Measurements from ENCODE around the gene ZNF14.
A peak's percentile ranks its signal among the peaks of the same experiment; 100 is the strongest.
"Not testable (repeated sequence)": the region's sequence is repeated elsewhere in the genome, so short reads cannot be mapped to it uniquely, and the experiment has no call there.

The ZNF14 gene

DNA sequence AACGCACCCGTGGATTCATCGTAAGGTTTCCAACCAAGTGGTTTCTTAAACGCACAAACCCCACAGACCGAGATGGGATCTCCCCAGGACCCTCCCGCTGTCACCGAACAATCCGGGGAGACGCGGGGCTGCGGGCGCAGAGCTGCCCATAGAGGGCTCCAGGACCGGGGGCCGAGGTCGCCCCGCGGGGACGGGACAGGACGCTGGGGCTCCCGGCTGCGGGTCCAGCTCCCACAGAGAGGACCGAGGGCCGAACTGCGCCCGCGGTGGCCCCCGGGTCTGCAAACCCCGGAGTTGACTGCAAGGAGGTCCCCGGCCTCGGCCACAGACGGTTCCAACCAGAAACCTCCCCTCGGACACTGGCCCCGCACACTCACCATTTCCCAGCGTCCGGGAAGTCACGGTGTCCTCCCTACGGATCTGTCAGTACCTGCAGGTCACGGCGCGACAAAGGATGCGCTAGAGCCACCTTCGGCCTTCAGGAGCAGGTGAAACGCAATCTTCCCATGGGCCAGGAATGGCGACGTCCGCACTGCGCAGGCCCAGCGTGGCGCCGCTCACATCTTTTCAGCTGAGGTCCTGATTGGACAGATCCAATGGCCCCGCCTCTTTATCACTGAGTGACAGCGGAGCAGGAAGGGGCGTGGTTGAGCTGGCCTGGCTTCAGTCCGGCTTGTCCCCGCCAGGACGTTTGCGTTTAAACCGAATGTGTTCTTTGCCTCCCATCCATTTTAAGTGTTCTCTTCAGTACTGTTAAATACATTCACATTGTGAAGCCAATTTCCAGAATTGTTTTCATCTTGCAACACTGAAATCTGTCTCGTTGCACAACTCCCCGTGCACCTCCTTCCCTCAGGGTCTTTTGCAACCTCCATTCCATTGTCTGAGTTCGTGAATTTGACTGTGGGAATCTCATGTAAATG lies at the start of gene ZNF14:
Gene ZNF14 (minus strand): TSS at position 534 of the 923 bp plus-strand sequence. CDS start 154 bp downstream, at position 380.
- DNase-seq: peak; percentile 94

DNA sequence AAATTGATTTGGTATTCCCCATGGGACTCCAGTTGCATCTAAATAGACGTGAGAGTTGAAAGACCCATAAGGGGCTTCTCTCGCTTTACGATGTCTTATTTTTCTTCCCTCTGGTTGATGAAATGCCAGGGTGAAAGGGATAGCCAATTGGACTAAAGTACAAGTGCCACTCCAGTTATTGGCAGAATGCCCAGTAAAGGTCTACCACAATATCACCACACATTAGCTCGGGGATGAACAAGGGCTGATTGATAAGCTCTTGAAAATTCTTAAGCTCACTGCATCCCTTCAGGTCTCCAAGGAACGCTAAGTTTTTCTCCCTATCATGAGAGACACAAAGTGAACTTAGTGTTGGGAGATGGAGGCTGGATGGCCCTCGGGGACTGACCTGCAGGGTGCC lies 48.9 kb upstream of the ZNF14 start:
- not testable (repeated sequence) for DNase-seq

DNA sequence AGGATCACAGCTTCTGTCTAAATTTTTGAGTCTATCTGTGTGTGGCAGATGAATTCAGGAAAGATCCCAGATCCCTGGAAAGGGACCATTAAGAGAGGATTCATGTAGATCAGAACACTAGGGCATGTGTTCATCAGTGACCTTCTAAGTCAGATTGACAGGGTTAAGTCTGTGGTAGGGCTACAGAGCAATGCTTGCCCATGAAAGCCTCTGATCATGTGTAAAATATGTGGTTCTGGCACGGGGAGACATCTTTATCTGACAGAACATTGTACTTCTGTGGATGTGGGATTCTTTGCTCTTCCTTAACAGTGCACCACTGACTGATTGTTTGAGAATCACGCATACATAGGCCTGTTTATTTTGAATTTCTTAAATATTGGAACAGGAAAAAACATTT lies 45.8 kb upstream of the ZNF14 start:
- DNase-seq: no peak

DNA sequence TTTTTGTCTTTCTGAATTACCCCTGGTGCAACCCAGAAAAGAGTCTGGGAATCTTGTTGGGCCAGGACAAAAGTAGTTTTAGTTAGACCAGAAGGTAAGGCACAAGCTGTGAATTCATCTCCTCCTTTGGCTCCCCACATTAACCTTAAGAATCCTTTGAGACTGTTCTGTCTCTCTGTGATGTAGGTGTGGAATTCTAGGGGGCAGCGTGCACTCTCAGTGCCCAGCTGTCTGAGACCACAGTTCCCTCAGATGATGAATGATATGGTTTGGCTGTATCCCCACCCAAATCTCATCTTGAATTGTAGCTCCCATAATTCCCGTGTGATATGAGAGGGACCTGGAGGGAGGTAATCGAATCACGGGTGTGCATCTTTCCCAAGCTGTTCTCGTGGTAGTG lies 44.8 kb upstream of the ZNF14 start:
- DNase-seq: no peak

DNA sequence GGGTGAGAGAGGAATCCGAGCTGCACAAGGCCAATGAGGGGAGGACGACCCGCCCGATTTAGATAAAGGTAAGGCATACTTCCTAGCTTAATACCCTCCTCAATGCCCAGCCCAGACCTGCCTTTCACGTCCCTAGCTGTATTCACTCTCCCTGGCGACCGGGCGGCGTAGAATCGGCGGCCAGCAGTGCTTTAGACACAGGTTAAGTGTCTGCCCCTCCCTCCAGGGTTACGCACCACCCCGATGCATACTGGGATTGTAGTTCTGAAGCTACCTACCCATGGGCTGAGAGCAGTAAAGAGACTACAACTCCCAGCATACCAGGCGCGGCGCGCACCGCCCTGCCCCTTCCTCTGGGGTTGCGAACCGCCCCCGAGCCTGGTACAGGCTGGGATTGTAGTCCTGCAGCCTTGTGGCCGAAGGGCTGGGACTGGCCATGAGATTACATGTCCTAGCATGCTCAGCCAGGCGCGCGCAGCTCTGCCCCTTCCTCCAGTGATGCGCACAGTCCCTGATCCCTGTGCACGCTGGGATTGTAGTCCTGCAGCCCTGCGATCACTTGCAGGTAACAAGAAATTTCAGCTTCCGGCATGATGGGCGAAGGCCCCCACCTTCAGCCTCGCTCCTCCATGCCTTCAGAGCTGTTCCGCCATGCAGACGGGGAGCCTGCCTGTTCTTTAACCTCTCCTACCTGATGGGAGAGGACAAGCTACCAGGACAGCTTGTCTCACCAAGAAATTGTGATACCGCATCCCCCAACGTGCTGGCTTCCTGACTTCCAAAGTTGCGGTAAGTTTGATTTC lies 43.5 kb upstream of the ZNF14 start:
- peak; percentile 92 for DNase-seq

DNA sequence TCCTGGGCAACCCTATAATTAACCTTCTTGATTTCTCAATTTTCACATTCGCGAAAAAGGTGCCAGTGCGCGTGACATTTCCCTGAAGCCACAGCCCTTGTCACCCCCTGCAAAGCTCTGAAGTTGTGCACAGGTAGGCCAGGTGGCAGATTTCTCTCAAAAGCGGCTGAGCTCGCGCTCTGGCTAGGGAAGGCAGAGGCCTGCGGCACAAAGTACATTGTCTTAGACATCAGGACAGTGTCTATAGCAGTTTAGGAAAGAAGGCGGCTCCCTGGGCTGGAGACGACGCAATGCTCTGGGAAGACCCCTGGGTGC lies 42.9 kb upstream of the ZNF14 start:
- DNase-seq: no peak

DNA sequence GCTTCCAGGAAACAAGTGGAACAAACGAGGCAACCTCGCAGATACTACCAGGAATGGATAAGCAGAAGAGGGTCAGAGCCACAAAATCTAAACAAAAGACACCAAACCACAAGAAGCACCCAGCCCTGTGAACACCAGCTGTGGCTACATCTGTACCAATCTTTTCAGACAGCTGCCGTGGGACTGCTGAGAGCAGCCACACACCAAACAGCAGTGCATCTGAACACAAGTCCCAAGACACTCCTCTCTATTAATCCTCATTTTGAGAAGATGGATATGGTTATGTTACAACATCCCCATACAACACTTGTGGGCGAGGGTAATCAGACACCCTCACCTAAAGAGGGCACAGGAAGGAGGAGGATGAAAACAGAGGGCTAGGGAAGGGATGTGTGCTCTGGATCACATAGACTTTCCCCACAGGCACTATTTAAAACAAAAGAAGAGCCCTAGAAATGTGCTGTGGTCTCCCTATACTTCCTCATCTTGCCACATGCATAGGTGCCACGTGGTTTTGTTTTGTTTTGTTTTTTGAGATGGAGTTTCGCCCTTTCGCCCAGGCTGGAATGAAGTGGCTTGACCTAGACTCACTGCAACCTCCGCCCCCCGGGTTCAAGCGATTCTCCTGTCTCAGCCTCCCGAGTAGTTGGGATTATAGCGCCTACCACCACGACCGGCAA lies 41.6 kb upstream of the ZNF14 start:
- DNase-seq: no peak

DNA sequence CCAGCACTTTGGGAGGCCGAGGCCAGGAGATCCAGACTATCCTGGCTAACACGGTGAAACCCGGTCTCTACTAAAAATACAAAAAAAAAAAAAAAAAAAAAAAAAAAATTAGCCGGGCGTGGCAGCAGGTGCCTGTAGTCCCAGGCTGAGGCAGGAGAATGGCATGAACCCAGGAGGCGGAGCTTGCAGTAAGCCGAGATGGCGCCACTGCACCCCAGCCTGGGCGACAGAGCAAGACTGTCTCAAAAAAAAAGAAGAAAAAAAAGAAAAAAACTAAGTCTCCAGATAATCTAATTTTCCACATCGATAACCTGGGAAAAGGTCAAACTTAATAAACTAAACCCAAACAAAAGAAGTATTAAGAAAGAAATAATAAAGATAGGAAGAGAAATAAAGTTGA lies 39.1 kb upstream of the ZNF14 start:
- DNase-seq: not testable (repeated sequence)

DNA sequence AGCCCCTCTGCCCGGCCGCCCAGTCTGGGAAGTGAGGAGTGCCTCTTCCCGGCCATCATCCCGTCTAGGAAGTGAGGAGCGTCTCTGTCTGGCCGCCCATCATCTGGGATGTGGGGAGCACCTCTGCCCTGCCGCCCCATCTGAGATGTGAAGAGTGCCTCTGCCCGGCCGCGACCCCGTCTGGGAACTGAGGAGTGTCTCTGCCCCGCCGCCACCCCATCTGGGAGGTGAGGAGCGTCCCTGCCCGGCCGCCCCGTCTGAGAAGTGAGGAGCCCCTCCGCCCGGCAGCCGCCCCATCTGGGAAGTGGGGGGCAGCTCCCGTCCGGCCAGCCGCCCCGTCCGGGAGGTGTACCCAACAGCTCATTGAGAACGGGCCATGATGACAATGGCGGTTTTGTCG lies 37.1 kb upstream of the ZNF14 start:
- DNase-seq: not testable (repeated sequence)

DNA sequence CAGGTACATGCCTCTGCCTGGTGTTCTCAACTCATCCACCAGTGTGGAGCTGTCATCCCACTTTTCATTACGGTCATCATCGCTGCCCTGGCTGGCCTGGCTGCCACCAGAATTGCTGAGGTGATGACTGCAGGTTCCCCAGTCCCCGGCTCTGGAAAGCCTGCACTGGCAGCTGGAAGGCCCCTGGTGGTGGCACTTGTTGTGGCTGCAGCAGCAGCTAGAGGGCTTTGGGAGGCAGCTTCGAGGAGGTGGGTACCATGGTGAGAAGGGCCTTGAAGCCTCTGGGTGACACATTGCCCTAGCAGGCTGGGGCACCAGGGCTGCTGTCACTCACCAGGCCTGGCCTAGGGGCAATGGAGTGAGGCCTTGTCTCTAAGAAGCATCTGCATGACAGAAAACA lies 25.3 kb upstream of the ZNF14 start:
- DNase-seq: no peak

DNA sequence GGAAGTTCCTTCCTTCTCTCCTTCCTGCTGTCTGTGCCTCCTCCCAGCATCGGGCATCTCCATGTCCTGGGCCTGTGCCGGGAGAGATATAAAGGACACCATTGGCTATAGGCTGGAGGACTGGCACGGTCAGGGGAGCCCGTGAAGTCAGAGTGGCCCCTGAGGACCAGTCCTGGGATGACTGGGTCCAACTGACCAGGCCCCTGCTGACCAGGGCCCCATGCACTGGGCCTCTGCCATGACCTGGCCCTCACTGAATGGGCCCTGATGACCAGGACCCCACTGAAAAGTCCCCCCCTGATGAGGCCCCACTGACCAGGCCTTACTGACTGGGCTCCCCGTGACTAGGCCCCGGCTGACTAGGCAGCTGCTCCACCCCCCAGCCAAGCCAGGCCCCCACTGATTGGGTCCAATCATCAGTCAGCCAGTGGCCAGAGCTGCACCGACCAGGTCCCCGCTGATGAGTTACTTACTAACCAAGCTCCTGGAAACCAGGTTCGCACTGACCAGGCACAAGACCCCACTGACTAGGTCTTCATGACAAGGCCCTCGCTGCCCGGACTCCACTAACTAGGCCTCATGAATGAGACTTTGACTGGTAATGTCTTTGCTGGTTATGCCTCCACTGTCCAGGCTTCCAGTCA lies 20.0 kb upstream of the ZNF14 start:
- DNase-seq: no peak

DNA sequence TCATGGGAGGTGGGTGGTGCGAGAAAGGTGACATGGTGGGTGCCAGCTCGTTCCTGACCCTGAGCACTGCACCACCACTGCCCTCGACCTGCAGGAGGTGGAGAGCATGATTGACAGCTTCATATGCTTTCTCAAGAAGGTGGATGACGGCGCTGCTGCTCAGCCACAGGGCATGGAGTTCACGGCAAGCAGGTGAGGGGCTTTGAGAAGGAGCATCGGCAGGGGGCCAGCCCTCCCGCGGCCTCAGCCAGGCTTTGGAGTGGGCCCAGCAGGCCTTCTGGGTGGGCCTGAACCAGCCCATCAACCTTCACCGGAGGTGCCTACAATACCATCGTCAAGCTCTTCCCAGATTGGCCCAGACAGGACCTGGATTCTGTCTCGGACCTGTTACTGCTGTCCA lies 18.9 kb upstream of the ZNF14 start:
- DNase-seq: no peak

DNA sequence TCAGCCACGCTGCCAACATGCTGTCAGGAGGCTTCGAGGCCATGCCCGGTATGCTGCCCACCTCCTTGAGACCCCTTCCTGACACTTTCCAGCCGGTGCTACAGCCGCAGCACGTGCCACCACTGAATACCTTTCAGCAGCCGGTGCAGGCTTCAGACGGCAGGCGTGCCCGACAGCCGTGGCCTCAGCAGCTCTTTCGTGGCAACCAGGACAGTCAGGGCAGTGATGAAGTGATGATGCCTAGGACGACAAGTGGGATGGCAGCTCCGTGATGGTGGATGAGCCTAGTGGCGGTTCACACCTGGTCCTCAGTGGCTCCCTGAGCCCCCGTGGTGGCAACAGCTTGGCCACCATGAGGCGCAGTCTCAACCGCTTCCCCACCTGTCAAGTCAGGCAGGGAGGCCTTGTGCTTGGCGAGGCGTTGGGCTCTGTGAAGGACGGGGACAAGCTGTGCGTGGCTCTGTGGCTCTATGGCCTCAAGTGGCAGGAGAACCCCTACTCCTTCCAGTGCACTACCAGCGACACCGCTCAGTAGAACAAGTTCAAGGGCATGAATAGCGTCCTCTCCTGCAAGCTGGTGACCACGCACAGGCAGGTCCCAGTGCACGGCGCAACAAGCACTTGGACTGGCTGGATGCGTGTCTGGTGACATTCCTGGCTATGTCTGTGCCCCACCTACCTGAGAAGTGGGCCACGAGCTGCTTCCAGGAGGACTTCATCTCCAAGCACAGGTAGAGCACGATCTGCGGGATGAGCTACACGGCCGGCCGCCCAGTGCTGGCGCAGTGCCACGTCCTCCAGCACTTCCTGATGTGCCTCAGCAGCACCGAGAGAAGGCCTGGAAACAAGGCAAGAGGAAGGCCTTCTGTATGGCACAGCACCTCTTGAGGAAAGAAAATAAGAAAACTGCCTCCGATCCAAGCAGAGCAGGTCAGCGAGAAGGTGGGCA lies 18.2 kb upstream of the ZNF14 start:
- DNase-seq: no peak

DNA sequence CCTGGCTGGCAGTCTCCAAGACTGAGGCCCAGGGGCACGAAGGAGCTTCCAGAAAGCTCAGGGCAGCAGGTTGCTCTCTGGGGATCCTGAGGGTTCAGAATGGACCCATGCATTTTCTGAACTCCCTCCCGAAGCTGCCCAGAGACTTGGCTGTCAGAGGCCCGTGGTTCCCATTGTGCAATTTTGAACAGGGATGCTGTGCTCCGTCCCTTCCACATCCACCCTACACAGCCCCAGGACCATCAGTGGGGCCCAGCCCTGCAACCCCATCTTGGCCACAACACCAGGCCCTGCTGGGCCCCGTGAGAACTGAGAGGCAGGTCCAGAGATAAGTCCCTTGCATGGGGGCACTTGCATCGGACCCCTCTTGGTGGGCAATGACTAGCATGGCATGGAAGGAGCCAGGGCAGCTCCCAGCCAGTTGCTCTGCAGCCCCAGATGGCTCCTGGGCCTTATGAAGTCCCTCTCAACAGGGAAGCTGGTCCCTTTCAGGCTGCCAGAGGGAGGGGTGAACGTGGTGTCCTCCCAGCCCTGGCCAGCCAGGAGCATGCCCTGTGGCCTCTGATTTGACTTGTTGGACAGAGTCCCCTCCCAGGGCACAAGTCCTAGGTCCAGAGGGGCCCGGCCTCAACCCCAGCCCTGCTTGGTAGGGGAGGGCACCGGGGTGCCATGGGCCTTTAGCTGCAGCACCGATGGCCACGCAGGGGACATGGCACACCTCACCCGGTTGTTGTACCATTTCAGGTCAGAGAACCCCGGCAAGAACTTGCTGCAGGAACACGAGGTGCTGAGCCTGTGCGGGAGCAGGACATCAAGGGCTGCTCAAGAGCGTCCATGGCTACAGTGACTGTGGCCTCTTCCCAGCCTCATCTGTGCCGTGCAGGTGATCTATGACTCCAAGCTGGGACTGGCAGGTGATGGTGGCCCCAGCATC lies 17.3 kb upstream of the ZNF14 start:
- DNase-seq: no peak

DNA sequence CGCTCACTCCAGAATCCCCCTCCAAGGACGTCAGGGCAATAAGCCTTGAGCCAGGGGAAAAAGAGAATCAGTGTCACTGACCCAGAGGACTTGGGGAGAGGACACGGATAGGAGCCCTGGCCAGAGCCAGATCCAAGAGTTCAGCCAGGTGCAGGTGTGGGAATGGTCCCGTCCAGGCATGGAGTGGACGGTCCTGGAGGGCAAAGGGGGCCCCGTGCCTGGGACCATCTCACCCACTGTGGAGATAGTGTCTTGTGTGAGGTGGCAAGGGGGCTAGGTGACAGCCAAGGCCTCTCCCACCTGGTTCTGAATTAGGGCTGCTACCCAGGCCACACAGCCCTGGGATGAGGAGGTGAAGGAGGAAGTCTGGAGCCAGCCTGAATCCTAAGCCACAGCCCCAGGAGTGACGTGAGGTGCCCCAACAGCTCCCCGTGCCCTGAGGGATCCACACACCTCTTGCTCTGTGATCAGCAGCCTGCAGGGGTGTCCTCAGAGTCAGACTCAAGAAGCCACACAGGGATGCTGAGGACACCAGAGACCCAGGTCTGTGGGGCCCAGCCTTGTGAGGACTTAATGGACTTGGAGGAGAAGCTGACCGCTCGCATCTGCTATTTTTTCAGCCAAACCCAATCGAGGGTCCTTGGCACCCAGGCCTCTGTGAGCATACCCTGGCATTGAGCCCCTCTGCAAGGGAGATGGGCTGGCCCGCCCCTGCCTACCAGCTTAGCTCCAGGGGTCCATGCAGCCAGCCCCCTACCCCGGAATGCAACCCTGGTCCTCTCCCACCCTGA lies 16.4 kb upstream of the ZNF14 start:
- DNase-seq: no peak

DNA sequence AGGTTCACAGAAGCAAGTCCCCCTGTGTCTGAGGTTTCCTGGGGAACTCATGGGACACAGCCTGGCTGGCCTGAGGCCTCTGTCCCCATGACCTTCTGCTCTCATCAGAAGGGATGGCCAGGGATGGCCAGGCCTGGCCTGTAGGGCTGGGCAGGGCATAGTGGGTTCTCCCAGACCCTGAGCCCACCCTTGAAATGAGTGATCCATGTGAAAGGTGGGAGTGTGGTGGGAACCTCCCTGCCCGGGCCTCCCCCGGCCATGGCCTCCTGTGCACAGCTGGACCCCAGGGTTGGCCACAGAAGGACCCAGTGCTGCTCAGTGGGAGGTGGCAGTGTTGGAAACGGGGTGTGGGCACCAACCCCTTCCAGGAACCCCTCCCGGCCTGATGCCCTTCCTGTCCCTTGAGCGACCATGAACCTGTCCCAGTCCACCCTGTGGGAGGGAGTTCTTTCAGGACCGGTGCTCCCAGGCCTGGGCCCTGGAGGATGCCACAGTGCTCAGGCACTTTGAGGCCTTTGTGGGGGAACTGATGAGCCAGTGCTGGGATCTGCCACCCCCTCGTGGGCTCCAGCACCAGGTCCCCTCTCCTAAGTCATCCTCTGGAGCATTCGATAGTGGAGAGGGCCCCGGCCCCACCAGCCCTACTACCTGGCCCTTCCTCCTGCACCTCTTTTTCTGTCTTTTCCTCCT lies 15.5 kb upstream of the ZNF14 start:
- DNase-seq: no peak

DNA sequence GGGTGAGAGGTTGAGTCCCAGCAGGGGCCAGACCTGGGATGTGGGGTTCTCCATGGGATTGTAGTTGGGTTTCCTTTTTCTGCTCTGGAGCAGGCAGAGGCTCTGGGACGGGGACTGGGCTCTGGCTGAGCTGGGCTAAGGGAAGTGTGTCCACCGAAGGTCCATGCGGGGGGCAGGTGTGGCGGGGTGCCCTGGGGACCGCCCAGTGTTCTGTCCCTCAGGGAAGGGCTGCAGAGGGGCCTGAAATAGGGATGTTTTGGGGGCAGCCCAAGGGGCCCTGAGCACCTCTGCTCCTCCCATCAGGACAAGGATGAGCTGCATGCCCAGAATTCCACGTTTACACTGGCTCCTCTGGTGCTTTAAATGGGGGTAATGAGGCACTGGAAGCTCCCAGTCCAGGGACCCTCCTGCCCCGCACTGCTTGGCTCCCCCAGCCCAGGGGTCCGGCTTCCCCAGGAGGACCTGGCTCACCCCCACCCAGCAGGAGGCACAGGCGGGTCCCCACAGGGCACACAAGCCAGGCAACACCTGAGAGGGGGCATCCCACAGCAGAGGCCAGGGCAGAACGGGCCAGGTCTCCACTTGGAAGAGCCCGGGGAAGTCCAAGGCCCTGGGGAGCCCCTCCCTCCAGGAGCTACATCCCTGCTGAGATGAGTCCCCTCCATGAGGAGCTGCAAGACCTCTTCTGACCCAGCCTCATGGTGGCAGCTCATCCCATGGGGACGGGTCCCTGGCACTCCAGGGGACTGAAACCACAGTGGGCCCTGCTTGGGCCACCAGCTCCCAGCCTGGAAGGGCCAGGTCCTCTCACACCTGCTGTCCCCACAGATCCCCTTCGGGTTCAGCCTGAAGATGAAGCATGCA lies 14.7 kb upstream of the ZNF14 start:
- no peak for DNase-seq

Data from CD4-positive, alpha-beta T cell treated with Interleukin-6 for 4 hours (primary cell).